HCT116 (cell line): ENCODE measurements around the gene SP3. TPM values are rescaled to one million over a fixed set of nuclear protein-coding genes. Genes with fewer than 3 reads are reported as not detected.

Experiments
- ATAC-seq: fragments of 200-7000 bp; cut with Tn5 transposase; 2 replicates; pipeline ENCODE4 v1.9.1; 2020; ENCODE audit warnings: mild to moderate bottlenecking, moderate library complexity
- BruUV-seq: library from RNA; stranded (reverse); fragments of 400-500 nt; replicated peaks from 2 replicates; lab custom pipeline; 2021; lab: Mats Ljungman, UMichigan
- CTCF ChIA-PET: fragments of 300-600 bp; sonication (Branson Sonifier 250); formaldehyde crosslinking; loops from one replicate; lab custom pipeline; 2021; ENCODE audit warnings: antibody characterized with exemption; lab: Charles Lee
- POLR2A ChIA-PET: fragments of 300-600, 350-600 bp; sonication (Branson Sonifier 250); formaldehyde crosslinking; loops from one replicate; lab custom pipeline; 2021; ENCODE audit warnings: antibody characterized with exemption; lab: Charles Lee
- RAD21 ChIA-PET, 2 experiments: fragments of 300-600 bp; sonication (Branson Sonifier 250); formaldehyde crosslinking; loops; one replicate each; lab custom pipeline; 2023; ENCODE audit warnings: low total read pairs in 2 of 2; ENCODE audit not compliant: uncharacterized antibody in 2 of 2, unreplicated experiment in 2 of 2, low non-redundant PET in 1 of 2; lab: Charles Lee
- DNase-seq: peaks from one replicate; pipeline ENCODE4 v3.0.0-alpha.2; 2010; ENCODE audit warnings: low read depth, low spot score
- H2AFZ ChIP-seq: fragments of 200-600 bp; shearing (Covaris generic), sonication (generic); 2 replicates; pipeline ENCODE4 v1.6.1; 2017; ENCODE audit warnings: low read depth, mixed run types, mixed read lengths, antibody characterized with exemption, low read length; ENCODE audit not compliant: poor library complexity, severe bottlenecking
- H3K27ac ChIP-seq: 2 replicates; pipeline ENCODE4 v1.5.1; 2012; ENCODE audit warnings: low read depth, low read length
- H3K27me3 ChIP-seq: fragments of 200-600 bp; sonication (generic); 2 replicates; pipeline ENCODE4 v1.6.1; 2016; ENCODE audit warnings: mixed run types, low read length, mixed read lengths; ENCODE audit not compliant: insufficient read depth
- H3K36me3 ChIP-seq, 2 experiments: fragments of 200-500 bp in 1 of 2; fragments of 200-600 bp in 1 of 2; sonication (Bioruptor generic) in 1 of 2; sonication (generic) in 1 of 2; 2 replicates each; pipeline versions ENCODE4 v1.5.1 to v1.6.1; 2014 to 2016; ENCODE audit warnings: low read length in 2 of 2, inconsistent platforms in 1 of 2, mixed read lengths in 1 of 2, mixed run types in 1 of 2; ENCODE audit not compliant: insufficient read depth in 2 of 2, control insufficient read depth in 1 of 2
- H3K4me1 ChIP-seq, 2 experiments: fragments of 200-600 bp in 1 of 2; sonication (generic) in 1 of 2; 2 replicates each; pipeline versions ENCODE4 v1.5.1 to v1.6.1; 2012 to 2017; ENCODE audit warnings: low read length in 2 of 2, inconsistent platforms in 1 of 2, mild to moderate bottlenecking in 1 of 2, mixed read lengths in 1 of 2, mixed run types in 1 of 2, moderate library complexity in 1 of 2; ENCODE audit not compliant: insufficient read depth in 2 of 2, control insufficient read depth in 1 of 2
- H3K4me2 ChIP-seq: fragments of 200-600 bp; sonication (generic); 2 replicates; pipeline ENCODE4 v1.6.1; 2017; ENCODE audit warnings: mixed run types, low read length, mixed read lengths
- H3K4me3 ChIP-seq, 2 experiments: fragments of 200-600 bp in 1 of 2; sonication (generic) in 1 of 2; replicated peaks in 1 of 2; 2 replicates each; pipeline ENCODE4 v1.5.1; 2011 to 2016; ENCODE audit warnings: low read length in 2 of 2, control low read depth in 1 of 2, low read depth in 1 of 2, mild to moderate bottlenecking in 1 of 2, mixed read lengths in 1 of 2, mixed run types in 1 of 2
- H3K79me2 ChIP-seq: fragments of 200-600 bp; sonication (generic); 2 replicates; pipeline ENCODE4 v1.6.1; 2017; ENCODE audit warnings: mild to moderate bottlenecking, mixed run types, low read length, moderate library complexity, mixed read lengths; ENCODE audit not compliant: insufficient read depth
- H3K9ac ChIP-seq: fragments of 200-600 bp; sonication (generic); 2 replicates; pipeline ENCODE4 v1.6.1; 2016; ENCODE audit warnings: low read length, mixed read lengths
- H3K9me2 ChIP-seq: fragments of 200-600 bp; sonication (generic), shearing (Covaris generic); 2 replicates; pipeline ENCODE4 v1.6.1; 2017; ENCODE audit warnings: mixed run types, mild to moderate bottlenecking, moderate library complexity; ENCODE audit not compliant: insufficient read depth
- H3K9me3 ChIP-seq, 2 experiments: fragments of 200-500 bp in 1 of 2; fragments of 200-600 bp in 1 of 2; sonication (Bioruptor generic) in 1 of 2; sonication (generic) in 1 of 2; 2 replicates each; pipeline ENCODE4 v1.6.1; 2014 to 2017; ENCODE audit warnings: low read length in 2 of 2, mixed read lengths in 2 of 2, inconsistent platforms in 1 of 2, low read depth in 1 of 2, mild to moderate bottlenecking in 1 of 2, mixed run types in 1 of 2, moderate library complexity in 1 of 2; ENCODE audit not compliant: control insufficient read depth in 1 of 2, insufficient read depth in 1 of 2
- H4K20me1 ChIP-seq: fragments of 200-600 bp; sonication (generic), shearing (Covaris generic); 2 replicates; pipeline ENCODE4 v1.6.1; 2017; ENCODE audit warnings: mixed run types, mild to moderate bottlenecking, moderate library complexity; ENCODE audit not compliant: insufficient read depth
- ATF3 ChIP-seq: IDR thresholded peaks from 2 replicates; pipeline ENCODE4 v1.6.1; 2012
- CBX3 ChIP-seq: IDR thresholded peaks from 2 replicates; pipeline ENCODE4 v1.6.1; 2012; ENCODE audit warnings: low read depth
- CEBPB ChIP-seq: IDR thresholded peaks from 2 replicates; pipeline ENCODE4 v1.6.1; 2012; ENCODE audit warnings: low read depth
- CTCF ChIP-seq, 3 experiments: fragments of 200-600 bp in 1 of 3; sonication (generic) in 1 of 3; IDR thresholded peaks in 2 of 3; conservative IDR thresholded peaks in 1 of 3; 2 replicates each; pipeline ENCODE4 v1.5.1; 2012 to 2017; ENCODE audit warnings: low read depth in 2 of 3, low read length in 2 of 3, antibody characterized with exemption in 1 of 3, borderline replicate concordance in 1 of 3, control low read depth in 1 of 3, mild to moderate bottlenecking in 1 of 3, mixed read lengths in 1 of 3, mixed run types in 1 of 3, moderate library complexity in 1 of 3; ENCODE audit not compliant: insufficient read depth in 1 of 3
- EGR1 ChIP-seq: IDR thresholded peaks from 2 replicates; pipeline ENCODE4 v1.6.1; 2012; ENCODE audit warnings: low read depth
- ELF1 ChIP-seq: IDR thresholded peaks from 2 replicates; pipeline ENCODE4 v1.6.1; 2012; ENCODE audit warnings: low read depth, borderline replicate concordance
- EZH2 ChIP-seq: fragments of 200-600 bp; sonication (generic); IDR thresholded peaks from 2 replicates; pipeline ENCODE4 v1.6.1; 2017; ENCODE audit warnings: antibody characterized with exemption, mixed run types
- FOSL1 ChIP-seq: IDR thresholded peaks from 2 replicates; pipeline ENCODE4 v1.6.1; 2012; ENCODE audit warnings: low read depth
- JUND ChIP-seq: IDR thresholded peaks from 2 replicates; pipeline ENCODE4 v1.6.1; 2012
- MAX ChIP-seq: IDR thresholded peaks from 2 replicates; pipeline ENCODE4 v1.6.1; 2012
- POLR2A ChIP-seq: IDR thresholded peaks from 2 replicates; pipeline ENCODE4 v1.7.0; 2011; ENCODE audit warnings: borderline replicate concordance; ENCODE audit not compliant: insufficient read depth, insufficient read length; ENCODE audit errors: extremely low read depth
- POLR2AphosphoS5 ChIP-seq: IDR thresholded peaks from 2 replicates; pipeline ENCODE4 v1.6.1; 2011; ENCODE audit warnings: mild to moderate bottlenecking, low read depth, low read length, moderate library complexity
- REST ChIP-seq: IDR thresholded peaks from 2 replicates; pipeline ENCODE4 v1.6.1; 2012; ENCODE audit warnings: low read depth
- SIN3A ChIP-seq: IDR thresholded peaks from 2 replicates; pipeline ENCODE4 v1.6.1; 2012; ENCODE audit warnings: low read depth
- SRF ChIP-seq: IDR thresholded peaks from 2 replicates; pipeline ENCODE4 v1.6.1; 2012; ENCODE audit warnings: low read depth
- TCF7L2 ChIP-seq: IDR thresholded peaks from 2 replicates; pipeline ENCODE4 v1.7.0; 2011; ENCODE audit warnings: borderline replicate concordance, inconsistent platforms; ENCODE audit not compliant: insufficient read depth, insufficient read length; ENCODE audit errors: extremely low read depth
- YY1 ChIP-seq: IDR thresholded peaks from 2 replicates; pipeline ENCODE4 v1.6.1; 2011; ENCODE audit warnings: low read length, low read depth, moderate library complexity, mild to moderate bottlenecking; ENCODE audit not compliant: insufficient replicate concordance; ENCODE audit errors: extremely low read depth
- ZBTB33 ChIP-seq: IDR thresholded peaks from 2 replicates; pipeline ENCODE4 v1.6.1; 2011; ENCODE audit warnings: mild to moderate bottlenecking, low read length, moderate library complexity; ENCODE audit not compliant: insufficient replicate concordance; ENCODE audit errors: extremely low read depth
- ZFX ChIP-seq: fragments of 450-650 bp; IDR thresholded peaks from 2 replicates; pipeline ENCODE4 v1.6.1; 2017
- ZNF274 ChIP-seq: fragments of 200-500 bp; sonication (Bioruptor generic); IDR thresholded peaks from 2 replicates; pipeline ENCODE4 v1.6.1; 2014; ENCODE audit warnings: mild to moderate bottlenecking, low read depth, low read length, inconsistent platforms
- intact Hi-C: fragments of 100-400 bp; cut with micrococcal nuclease; formaldehyde crosslinking; loops from 2 replicates; pipeline ENCODE4 v1.10.0; 2022
- total RNA-seq: library from RNA; stranded (reverse); gene quantifications from one replicate; pipeline ENCODE4 v1.2.1, GENCODE V29; 2021; ENCODE audit not compliant: unreplicated experiment

SP3 gene
- total RNA-seq, 1 experiment from 2014 or later: 98.0 TPM

- Histone ChIP-seq H3K27me3 (no peaks in the 10 kb centered on the region), H3K79me2 (no peaks in the 10 kb centered on the region), H3K9ac (no peak overlapping the region), H3K4me3 (no peak overlapping the region), H4K20me1 (no peaks in the 10 kb centered on the region), H3K36me3 (no peaks in the 10 kb centered on the region), H3K4me2 (no peak overlapping the region), H3K9me3 (no peaks in the 10 kb centered on the region), H2AFZ (no peak overlapping the region), H3K4me1 (peaks cover 8% of the 10 kb centered on the region in 2 experiments; a peak in 3 of 4 replicates), H3K27ac (no peak overlapping the region)
- ChIA-PET RAD21 (no interaction called here), CTCF (no interaction called here), POLR2A (no interaction called here)
- BruUV-seq: no TSS peak
- intact Hi-C loops: no loop called here
- DNase-seq: no peak
- no peak for TF ChIP-seq TCF7L2
- TF ChIP-seq SRF: no peak
- TF ChIP-seq CBX3: no peak
- no peak for TF ChIP-seq CEBPB
- TF ChIP-seq REST: no peak
- no peak for TF ChIP-seq POLR2AphosphoS5
- TF ChIP-seq FOSL1: no peak
- TF ChIP-seq JUND: no peak
- no peak for TF ChIP-seq POLR2A
- TF ChIP-seq ATF3: no peak
- TF ChIP-seq ZBTB33: no peak
- no peak for TF ChIP-seq EZH2
- TF ChIP-seq ZNF274: no peak
- no peak for TF ChIP-seq CTCF (IDR thresholded peaks at IDR 0.05 in 2 of 3, conservative IDR thresholded peaks at IDR 0.05 in 1 of 3; ENCODE audit: borderline replicate concordance in 1 of 3, insufficient read depth in 1 of 3, low read depth in 2 of 3, low read length in 2 of 3)
- no peak for TF ChIP-seq YY1
- no peak for TF ChIP-seq ELF1
- no peak for TF ChIP-seq ZFX
- TF ChIP-seq EGR1: no peak
- TF ChIP-seq MAX: no peak
- no peak for TF ChIP-seq SIN3A
- TF ChIP-seq, all 23 proteins: peak for 0
- H3K9me2 ChIP-seq: no peaks in the 10 kb centered on the region
- no peak for ATAC-seq
These were observed 14.7 kb upstream of the SP3 start for GRCh38 chr2:173979751-173980351.
